GM23338 (cell line): ENCODE data around the gene MDN1. TPM values are rescaled to one million over a fixed set of nuclear protein-coding genes. Genes with fewer than 3 reads are reported as not detected.

Experiments used
- ATAC-seq: fragments of 200-7000 bp; cut with Tn5 transposase; 3 replicates; pipeline ENCODE4 v1.9.1; 2020
- DNase-seq: peaks from one replicate; pipeline ENCODE4 v3.0.0-alpha.2; 2015; ENCODE audit warnings: low spot score
- H2AFZ ChIP-seq: fragments of 200-600 bp; sonication (generic); 2 replicates; pipeline ENCODE4 v1.8.0; 2016; ENCODE audit warnings: antibody characterized with exemption, mild to moderate bottlenecking, moderate library complexity
- H3F3A ChIP-seq: fragments of 200-600 bp; sonication (generic); replicated peaks from 2 replicates; pipeline ENCODE4 v1.8.0; 2017; ENCODE audit warnings: antibody characterized with exemption, mixed run types, low read depth
- H3K27ac ChIP-seq: fragments of 200-600 bp; sonication (generic); 2 replicates; pipeline ENCODE4 v1.6.1; 2016; ENCODE audit warnings: low read depth
- H3K27me3 ChIP-seq: fragments of 200-600 bp; sonication (generic); 2 replicates; pipeline ENCODE4 v1.8.0; 2016; ENCODE audit warnings: mild to moderate bottlenecking, mixed run types, moderate library complexity; ENCODE audit not compliant: insufficient read depth
- H3K36me3 ChIP-seq: fragments of 200-600 bp; sonication (generic); 2 replicates; pipeline ENCODE4 v1.8.0; 2016; ENCODE audit warnings: mild to moderate bottlenecking; ENCODE audit not compliant: insufficient read depth
- H3K4me1 ChIP-seq: fragments of 200-600 bp; sonication (generic); 2 replicates; pipeline ENCODE4 v1.8.0; 2016; ENCODE audit warnings: mild to moderate bottlenecking, moderate library complexity; ENCODE audit not compliant: insufficient read depth
- H3K4me2 ChIP-seq: fragments of 200-600 bp; sonication (generic); 2 replicates; pipeline ENCODE4 v1.7.1; 2017; ENCODE audit warnings: mixed run types
- H3K4me3 ChIP-seq: fragments of 200-600 bp; sonication (generic); 2 replicates; pipeline ENCODE4 v1.6.1; 2016; ENCODE audit warnings: mixed run types
- H3K79me2 ChIP-seq: fragments of 200-600 bp; sonication (generic); replicated peaks from 2 replicates; pipeline ENCODE4 v1.8.0; 2017; ENCODE audit warnings: mild to moderate bottlenecking; ENCODE audit not compliant: insufficient read depth
- H3K9me2 ChIP-seq: fragments of 200-600 bp; sonication (generic); 2 replicates; pipeline ENCODE4 v1.8.0; 2017; ENCODE audit not compliant: insufficient read depth
- H4K20me1 ChIP-seq: fragments of 200-600 bp; sonication (generic); replicated peaks from 2 replicates; pipeline ENCODE4 v1.8.0; 2017; ENCODE audit warnings: mild to moderate bottlenecking; ENCODE audit not compliant: insufficient read depth
- H3K27ac Mint-ChIP-seq: 2 replicates; pipeline ENCODE4 v1.8.0; 2020; ENCODE audit warnings: inconsistent platforms, mild to moderate bottlenecking, moderate library complexity, mixed read lengths
- H3K27me3 Mint-ChIP-seq: 3 replicates; pipeline ENCODE4 v1.8.0; 2022; ENCODE audit warnings: low read depth, mild to moderate bottlenecking, moderate library complexity, mixed read lengths, inconsistent platforms; ENCODE audit not compliant: insufficient read depth, poor library complexity
- H3K36me3 Mint-ChIP-seq: 3 replicates; pipeline ENCODE4 v1.8.0; 2021; ENCODE audit warnings: low read depth, mild to moderate bottlenecking, inconsistent platforms, moderate library complexity, mixed read lengths
- H3K4me1 Mint-ChIP-seq: 3 replicates; pipeline ENCODE4 v1.8.0; 2020; ENCODE audit warnings: mild to moderate bottlenecking, inconsistent platforms, mixed read lengths
- H3K4me3 Mint-ChIP-seq: 3 replicates; pipeline ENCODE4 v1.8.0; 2021; ENCODE audit warnings: moderate library complexity, mild to moderate bottlenecking, inconsistent platforms, mixed read lengths
- H3K9me3 Mint-ChIP-seq: 3 replicates; pipeline ENCODE4 v1.8.0; 2020; ENCODE audit warnings: moderate library complexity, mild to moderate bottlenecking, inconsistent platforms, mixed read lengths
- CREB1 ChIP-seq: fragments of 250-450 bp; sonication (Bioruptor Pico); IDR thresholded peaks from 2 replicates; pipeline ENCODE4 v1.5.0; 2020; ENCODE audit warnings: low read depth, mild to moderate bottlenecking, moderate library complexity
- NANOG ChIP-seq: IDR thresholded peaks from 2 replicates; pipeline ENCODE4 v1.6.1; 2016; ENCODE audit warnings: antibody characterized with exemption, borderline replicate concordance
- POLR2AphosphoS5 ChIP-seq: IDR thresholded peaks from 2 replicates; pipeline ENCODE4 v1.6.1; 2016; ENCODE audit warnings: antibody characterized with exemption, low read depth
- polyA plus RNA-seq: library from polyadenylated mRNA; unstranded; fragments of >200 nt; fragmentation: Nextera tagmentation; extraction: Ambion mirVana; gene quantifications from 2 replicates; pipeline ENCODE4 v1.2.1, GENCODE V29; 2016
- total RNA-seq: library from RNA; depleted of rRNA; stranded (reverse); fragments of >200 nt; shearing (Covaris generic); gene quantifications from 2 replicates; pipeline ENCODE4 v1.2.3, GENCODE V29; 2014
- TF ChIP-seq, protein P1 (sequence below), 2 experiments: fragments of 200-600 bp in 1 of 2; sonication (generic) in 1 of 2; conservative IDR thresholded peaks; 2 replicates each; pipeline versions ENCODE4 v1.5.1 to v1.6.1; 2016 to 2017; ENCODE audit warnings: antibody characterized with exemption in 2 of 2, low read depth in 2 of 2, mild to moderate bottlenecking in 2 of 2, moderate library complexity in 1 of 2
- TF ChIP-seq, protein P2 (sequence below): IDR thresholded peaks from one replicate; pipeline ENCODE4 v1.6.1; 2018; ENCODE audit warnings: antibody characterized with exemption; ENCODE audit not compliant: unreplicated experiment
- TF ChIP-seq, protein P3 (sequence below): IDR thresholded peaks from 2 replicates; pipeline ENCODE4 v1.6.1; 2016; ENCODE audit warnings: antibody characterized with exemption
- TF ChIP-seq, protein P4 (sequence below): fragments of 250-450 bp; sonication (Bioruptor Pico); IDR thresholded peaks from 2 replicates; pipeline ENCODE4 v1.5.0; 2020; ENCODE audit warnings: mild to moderate bottlenecking, moderate library complexity

MDN1 gene
- total and polyA plus RNA-seq, 2 experiments from 2014 or later: 165 to 217 TPM

DNA sequence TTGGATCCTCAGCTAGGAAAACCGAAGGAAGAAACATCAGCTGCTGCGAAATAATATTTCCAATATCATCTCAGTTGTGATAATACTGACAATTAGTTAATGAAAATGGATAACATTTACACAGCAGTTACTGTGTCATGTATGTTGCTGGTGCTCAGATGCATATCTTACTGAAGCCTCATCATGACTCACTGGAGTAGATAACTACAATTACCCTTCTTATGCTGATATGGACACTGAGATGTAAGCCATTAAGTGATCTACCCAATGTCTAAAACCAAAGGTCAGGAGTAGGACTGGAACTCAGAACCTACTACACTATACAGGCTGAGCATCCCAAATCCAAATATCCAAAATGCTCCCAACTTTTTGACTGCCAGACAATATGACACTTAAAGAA is 126.4 kb downstream of the MDN1 start:
- H3K4me1 ChIP-seq: peaks cover 42% of the 10 kb centered on the region
- no peak overlapping the region for H3K4me3 ChIP-seq
- H3K36me3 Mint-ChIP-seq: peaks cover 97% of the 10 kb centered on the region
- no peak for ATAC-seq
- peaks cover 54% of the 10 kb centered on the region for H3K4me1 Mint-ChIP-seq
- H4K20me1 ChIP-seq: no peaks in the 10 kb centered on the region
- H3K4me2 ChIP-seq: no peak overlapping the region
- TF ChIP-seq, protein P1, sequence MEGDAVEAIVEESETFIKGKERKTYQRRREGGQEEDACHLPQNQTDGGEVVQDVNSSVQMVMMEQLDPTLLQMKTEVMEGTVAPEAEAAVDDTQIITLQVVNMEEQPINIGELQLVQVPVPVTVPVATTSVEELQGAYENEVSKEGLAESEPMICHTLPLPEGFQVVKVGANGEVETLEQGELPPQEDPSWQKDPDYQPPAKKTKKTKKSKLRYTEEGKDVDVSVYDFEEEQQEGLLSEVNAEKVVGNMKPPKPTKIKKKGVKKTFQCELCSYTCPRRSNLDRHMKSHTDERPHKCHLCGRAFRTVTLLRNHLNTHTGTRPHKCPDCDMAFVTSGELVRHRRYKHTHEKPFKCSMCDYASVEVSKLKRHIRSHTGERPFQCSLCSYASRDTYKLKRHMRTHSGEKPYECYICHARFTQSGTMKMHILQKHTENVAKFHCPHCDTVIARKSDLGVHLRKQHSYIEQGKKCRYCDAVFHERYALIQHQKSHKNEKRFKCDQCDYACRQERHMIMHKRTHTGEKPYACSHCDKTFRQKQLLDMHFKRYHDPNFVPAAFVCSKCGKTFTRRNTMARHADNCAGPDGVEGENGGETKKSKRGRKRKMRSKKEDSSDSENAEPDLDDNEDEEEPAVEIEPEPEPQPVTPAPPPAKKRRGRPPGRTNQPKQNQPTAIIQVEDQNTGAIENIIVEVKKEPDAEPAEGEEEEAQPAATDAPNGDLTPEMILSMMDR (conservative IDR thresholded peaks at IDR 0.05; ENCODE audit: low read depth in 2 of 2): no peak
- TF ChIP-seq, protein P2, sequence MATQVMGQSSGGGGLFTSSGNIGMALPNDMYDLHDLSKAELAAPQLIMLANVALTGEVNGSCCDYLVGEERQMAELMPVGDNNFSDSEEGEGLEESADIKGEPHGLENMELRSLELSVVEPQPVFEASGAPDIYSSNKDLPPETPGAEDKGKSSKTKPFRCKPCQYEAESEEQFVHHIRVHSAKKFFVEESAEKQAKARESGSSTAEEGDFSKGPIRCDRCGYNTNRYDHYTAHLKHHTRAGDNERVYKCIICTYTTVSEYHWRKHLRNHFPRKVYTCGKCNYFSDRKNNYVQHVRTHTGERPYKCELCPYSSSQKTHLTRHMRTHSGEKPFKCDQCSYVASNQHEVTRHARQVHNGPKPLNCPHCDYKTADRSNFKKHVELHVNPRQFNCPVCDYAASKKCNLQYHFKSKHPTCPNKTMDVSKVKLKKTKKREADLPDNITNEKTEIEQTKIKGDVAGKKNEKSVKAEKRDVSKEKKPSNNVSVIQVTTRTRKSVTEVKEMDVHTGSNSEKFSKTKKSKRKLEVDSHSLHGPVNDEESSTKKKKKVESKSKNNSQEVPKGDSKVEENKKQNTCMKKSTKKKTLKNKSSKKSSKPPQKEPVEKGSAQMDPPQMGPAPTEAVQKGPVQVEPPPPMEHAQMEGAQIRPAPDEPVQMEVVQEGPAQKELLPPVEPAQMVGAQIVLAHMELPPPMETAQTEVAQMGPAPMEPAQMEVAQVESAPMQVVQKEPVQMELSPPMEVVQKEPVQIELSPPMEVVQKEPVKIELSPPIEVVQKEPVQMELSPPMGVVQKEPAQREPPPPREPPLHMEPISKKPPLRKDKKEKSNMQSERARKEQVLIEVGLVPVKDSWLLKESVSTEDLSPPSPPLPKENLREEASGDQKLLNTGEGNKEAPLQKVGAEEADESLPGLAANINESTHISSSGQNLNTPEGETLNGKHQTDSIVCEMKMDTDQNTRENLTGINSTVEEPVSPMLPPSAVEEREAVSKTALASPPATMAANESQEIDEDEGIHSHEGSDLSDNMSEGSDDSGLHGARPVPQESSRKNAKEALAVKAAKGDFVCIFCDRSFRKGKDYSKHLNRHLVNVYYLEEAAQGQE: no peak
- no peak for TF ChIP-seq NANOG
- TF ChIP-seq POLR2AphosphoS5: no peak
- TF ChIP-seq CREB1: no peak
- TF ChIP-seq, protein P3, sequence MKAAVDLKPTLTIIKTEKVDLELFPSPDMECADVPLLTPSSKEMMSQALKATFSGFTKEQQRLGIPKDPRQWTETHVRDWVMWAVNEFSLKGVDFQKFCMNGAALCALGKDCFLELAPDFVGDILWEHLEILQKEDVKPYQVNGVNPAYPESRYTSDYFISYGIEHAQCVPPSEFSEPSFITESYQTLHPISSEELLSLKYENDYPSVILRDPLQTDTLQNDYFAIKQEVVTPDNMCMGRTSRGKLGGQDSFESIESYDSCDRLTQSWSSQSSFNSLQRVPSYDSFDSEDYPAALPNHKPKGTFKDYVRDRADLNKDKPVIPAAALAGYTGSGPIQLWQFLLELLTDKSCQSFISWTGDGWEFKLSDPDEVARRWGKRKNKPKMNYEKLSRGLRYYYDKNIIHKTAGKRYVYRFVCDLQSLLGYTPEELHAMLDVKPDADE: no peak
- TF ChIP-seq, protein P4, sequence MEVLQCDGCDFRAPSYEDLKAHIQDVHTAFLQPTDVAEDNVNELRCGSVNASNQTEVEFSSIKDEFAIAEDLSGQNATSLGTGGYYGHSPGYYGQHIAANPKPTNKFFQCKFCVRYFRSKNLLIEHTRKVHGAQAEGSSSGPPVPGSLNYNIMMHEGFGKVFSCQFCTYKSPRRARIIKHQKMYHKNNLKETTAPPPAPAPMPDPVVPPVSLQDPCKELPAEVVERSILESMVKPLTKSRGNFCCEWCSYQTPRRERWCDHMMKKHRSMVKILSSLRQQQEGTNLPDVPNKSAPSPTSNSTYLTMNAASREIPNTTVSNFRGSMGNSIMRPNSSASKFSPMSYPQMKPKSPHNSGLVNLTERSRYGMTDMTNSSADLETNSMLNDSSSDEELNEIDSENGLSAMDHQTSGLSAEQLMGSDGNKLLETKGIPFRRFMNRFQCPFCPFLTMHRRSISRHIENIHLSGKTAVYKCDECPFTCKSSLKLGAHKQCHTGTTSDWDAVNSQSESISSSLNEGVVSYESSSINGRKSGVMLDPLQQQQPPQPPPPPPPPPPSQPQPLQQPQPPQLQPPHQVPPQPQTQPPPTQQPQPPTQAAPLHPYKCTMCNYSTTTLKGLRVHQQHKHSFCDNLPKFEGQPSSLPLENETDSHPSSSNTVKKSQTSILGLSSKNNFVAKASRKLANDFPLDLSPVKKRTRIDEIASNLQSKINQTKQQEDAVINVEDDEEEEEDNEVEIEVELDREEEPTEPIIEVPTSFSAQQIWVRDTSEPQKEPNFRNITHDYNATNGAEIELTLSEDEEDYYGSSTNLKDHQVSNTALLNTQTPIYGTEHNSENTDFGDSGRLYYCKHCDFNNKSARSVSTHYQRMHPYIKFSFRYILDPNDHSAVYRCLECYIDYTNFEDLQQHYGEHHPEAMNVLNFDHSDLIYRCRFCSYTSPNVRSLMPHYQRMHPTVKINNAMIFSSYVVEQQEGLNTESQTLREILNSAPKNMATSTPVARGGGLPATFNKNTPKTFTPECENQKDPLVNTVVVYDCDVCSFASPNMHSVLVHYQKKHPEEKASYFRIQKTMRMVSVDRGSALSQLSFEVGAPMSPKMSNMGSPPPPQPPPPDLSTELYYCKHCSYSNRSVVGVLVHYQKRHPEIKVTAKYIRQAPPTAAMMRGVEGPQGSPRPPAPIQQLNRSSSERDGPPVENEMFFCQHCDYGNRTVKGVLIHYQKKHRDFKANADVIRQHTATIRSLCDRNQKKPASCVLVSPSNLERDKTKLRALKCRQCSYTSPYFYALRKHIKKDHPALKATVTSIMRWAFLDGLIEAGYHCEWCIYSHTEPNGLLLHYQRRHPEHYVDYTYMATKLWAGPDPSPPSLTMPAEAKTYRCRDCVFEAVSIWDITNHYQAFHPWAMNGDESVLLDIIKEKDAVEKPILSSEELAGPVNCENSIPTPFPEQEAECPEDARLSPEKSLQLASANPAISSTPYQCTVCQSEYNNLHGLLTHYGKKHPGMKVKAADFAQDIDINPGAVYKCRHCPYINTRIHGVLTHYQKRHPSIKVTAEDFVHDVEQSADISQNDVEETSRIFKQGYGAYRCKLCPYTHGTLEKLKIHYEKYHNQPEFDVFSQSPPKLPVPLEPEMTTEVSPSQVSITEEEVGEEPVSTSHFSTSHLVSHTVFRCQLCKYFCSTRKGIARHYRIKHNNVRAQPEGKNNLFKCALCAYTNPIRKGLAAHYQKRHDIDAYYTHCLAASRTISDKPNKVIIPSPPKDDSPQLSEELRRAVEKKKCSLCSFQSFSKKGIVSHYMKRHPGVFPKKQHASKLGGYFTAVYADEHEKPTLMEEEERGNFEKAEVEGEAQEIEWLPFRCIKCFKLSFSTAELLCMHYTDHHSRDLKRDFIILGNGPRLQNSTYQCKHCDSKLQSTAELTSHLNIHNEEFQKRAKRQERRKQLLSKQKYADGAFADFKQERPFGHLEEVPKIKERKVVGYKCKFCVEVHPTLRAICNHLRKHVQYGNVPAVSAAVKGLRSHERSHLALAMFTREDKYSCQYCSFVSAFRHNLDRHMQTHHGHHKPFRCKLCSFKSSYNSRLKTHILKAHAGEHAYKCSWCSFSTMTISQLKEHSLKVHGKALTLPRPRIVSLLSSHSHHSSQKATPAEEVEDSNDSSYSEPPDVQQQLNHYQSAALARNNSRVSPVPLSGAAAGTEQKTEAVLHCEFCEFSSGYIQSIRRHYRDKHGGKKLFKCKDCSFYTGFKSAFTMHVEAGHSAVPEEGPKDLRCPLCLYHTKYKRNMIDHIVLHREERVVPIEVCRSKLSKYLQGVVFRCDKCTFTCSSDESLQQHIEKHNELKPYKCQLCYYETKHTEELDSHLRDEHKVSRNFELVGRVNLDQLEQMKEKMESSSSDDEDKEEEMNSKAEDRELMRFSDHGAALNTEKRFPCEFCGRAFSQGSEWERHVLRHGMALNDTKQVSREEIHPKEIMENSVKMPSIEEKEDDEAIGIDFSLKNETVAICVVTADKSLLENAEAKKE (CRISPR knock-in tag): no peak
- peaks cover 54% of the 10 kb centered on the region for H3K36me3 ChIP-seq
- H3K9me2 ChIP-seq: no peaks in the 10 kb centered on the region
- H3K4me3 Mint-ChIP-seq: no peak overlapping the region
- no peaks in the 10 kb centered on the region; the same call in 1 of the 2 replicates for H3F3A ChIP-seq
- H2AFZ ChIP-seq: no peak overlapping the region
- H3K27ac Mint-ChIP-seq: peak overlapping the region; percentile 92
- H3K79me2 ChIP-seq: peaks cover 9% of the 10 kb centered on the region; the same call in 1 of the 2 replicates
- 0 out of 2 replicates have a peak overlapping the region, but pooled peaks have one; percentile 96 for H3K27ac ChIP-seq
- H3K27me3 Mint-ChIP-seq: peaks cover 9% of the 10 kb centered on the region
- H3K27me3 ChIP-seq: no peaks in the 10 kb centered on the region
- DNase-seq: no peak
- H3K9me3 Mint-ChIP-seq: no peaks in the 10 kb centered on the region; the same call in 2 of the 3 replicates
